IPS-18c (cell line): ENCODE measurements around the gene MRPS2.
"Not testable (repeated sequence)": the region's sequence is repeated elsewhere in the genome, so short reads cannot be mapped to it uniquely, and the experiment has no call there.

Experiments
- H3K4me3 ChIP-seq: 2 replicates; pipeline ENCODE4 v1.7.0; 2013; ENCODE audit warnings: low read depth, mild to moderate bottlenecking, low read length, moderate library complexity; ENCODE audit not compliant: insufficient read depth
- H3K9me3 ChIP-seq: one replicate; pipeline ENCODE4 v1.6.1; 2013; ENCODE audit warnings: mild to moderate bottlenecking, low read length, moderate library complexity; ENCODE audit not compliant: control insufficient read depth, insufficient read depth

Gene MRPS2

DNA sequence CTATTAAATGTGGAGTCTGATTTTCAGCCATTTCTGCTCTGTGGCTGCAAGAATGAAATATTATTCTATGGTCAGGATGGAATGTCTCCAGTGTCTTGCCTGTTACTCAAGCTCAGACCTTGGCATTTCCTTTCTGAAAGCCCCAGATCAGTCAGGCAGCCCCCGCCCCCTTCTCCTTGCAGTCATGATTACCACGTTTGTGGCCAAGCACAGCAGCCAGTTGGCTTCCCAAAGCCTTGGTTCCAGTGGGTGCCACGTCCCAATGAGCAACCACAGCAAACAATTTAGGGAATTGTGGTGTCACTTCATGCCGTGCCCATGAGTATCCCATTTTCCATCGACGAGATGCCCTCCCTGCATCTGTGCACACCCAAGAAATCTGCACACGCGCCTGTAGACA lies 35.7 kb downstream of the MRPS2 start:
- no peak overlapping the region for H3K4me3 ChIP-seq

GRCh38 chr9:135543262-135543894 lies 42.9 kb downstream of the MRPS2 start:
- not testable (repeated sequence) for H3K9me3 ChIP-seq, H3K4me3 ChIP-seq

More for the DNA sequence above, 35.7 kb downstream of the MRPS2 start:
- no peaks in the 10 kb centered on the region for H3K9me3 ChIP-seq

GRCh38 chr9:135544981-135545635 lies 44.6 kb downstream of the MRPS2 start:
- no peak overlapping the region for H3K4me3 ChIP-seq
- no peaks in the 10 kb centered on the region for H3K9me3 ChIP-seq

DNA sequence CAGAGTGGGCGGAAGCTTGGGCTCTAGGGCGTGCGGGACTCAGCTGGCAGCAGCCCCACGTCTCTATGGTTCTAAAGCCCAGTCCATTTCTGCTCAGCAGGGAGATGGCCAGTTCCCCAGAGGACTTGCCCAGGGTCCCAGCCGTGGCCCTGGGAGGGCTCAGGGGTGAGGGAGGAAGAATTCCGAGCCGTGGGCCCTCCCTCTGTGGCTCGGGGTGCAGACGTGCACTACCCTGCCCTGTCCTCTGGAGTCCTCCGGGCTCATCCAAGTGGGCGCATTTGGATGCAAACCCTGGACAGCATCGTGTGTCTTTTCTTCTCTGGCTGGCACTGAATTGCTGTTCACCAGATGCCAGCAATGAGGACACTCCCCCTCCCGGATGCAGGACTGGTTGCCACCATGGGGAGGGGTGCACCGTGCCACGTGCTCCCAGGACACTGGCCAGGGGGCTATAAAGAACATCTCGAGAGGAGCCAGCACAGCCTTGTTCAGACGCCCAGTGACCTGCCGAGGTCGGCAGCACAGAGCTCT lies 45.2 kb downstream of the MRPS2 start, which contains the start of gene OBP2A:
OBP2A (plus strand) TSS at position 481 of the 531 bp plus-strand sequence. CDS start 55 bp downstream, outside the sequence.
- not testable (repeated sequence) for H3K9me3 ChIP-seq, H3K4me3 ChIP-seq

DNA sequence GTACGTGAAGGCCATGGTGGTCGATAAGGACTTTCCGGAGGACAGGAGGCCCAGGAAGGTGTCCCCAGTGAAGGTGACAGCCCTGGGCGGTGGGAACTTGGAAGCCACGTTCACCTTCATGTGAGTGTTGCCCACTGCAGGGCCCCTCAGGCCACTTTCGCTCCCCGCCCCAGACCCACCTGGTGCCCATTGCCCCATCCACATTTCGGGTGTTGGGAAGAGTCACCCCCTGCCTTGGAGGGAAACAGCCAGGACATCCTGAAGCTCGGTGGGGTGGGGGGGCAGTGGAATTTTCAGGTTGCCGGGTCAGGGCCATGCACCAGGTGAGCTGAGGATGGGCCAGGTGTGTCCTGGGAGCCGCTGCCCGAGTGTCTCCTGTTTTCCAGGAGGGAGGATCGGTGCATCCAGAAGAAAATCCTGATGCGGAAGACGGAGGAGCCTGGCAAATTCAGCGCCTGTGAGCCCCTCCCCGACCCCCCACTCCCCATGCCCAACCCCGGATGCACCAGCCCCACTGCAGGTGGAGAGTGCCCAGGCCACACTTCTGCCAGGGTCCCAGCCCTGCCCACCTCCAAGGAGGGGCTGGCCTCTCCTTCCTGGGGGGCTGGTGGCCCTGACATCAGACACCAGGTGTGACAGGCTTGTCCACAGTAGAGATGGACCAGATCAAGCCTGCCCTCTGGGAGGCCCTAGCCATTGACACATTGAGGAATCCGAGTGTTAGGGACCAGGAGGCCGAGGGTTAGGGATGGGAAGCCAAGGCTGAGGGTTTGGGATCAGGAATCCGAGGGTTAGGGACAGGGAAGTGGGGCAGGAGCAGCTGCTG lies 46.5 kb downstream of the MRPS2 start:
- not testable (repeated sequence) for H3K9me3 ChIP-seq

DNA sequence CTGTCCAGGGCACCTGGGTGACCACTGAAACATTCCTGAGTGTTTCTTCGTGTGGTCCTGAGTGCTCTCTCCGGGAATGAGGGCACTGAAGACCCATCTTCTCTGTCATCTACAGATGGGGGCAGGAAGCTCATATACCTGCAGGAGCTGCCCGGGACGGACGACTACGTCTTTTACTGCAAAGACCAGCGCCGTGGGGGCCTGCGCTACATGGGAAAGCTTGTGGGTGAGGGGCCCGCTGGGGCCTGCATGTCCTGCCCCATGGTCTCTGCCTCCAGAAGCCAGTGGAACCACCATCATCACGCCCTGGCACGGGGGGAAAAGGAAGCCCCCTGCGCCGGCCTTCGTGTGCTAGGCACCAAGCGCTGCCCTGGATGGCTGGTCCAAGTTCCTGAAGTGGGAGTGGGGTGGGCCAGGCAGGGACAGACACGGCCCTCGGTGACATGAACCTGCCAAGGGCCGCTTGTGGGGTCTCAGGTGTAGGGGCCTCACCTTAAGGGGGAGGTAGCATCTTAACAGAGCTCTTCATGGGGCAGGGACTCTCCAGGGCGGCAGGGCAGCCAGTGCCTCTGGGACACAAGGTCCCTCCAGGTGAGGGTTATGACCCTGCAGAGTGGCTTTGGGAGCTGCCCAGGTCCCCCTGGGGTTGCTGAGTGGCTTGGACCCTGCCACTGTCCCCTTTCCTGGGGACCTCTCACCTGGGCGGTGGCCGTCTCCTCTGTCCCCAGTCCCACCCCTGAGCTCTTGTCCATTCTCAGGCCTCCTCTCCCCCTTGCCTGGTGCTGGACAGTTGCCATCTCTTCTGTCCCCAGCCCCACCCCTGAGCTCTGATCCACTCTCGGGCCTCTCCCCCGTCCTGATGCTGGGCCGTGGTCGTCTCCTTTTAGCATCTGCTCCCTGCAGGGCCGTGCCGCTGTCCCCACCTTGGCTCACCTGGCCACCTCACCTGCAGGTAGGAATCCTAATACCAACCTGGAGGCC lies 47.6 kb downstream of the MRPS2 start:
- Histone ChIP-seq H3K9me3 (no peaks in the 10 kb centered on the region), H3K4me3 (no peak overlapping the region)

More for the DNA sequence above, 46.5 kb downstream of the MRPS2 start:
- H3K4me3 ChIP-seq: not testable (repeated sequence)

- not testable (repeated sequence) for H3K9me3 ChIP-seq, H3K4me3 ChIP-seq
Measured at GRCh38 chr9:135549478-135550343, 49.2 kb downstream of the MRPS2 start.

DNA sequence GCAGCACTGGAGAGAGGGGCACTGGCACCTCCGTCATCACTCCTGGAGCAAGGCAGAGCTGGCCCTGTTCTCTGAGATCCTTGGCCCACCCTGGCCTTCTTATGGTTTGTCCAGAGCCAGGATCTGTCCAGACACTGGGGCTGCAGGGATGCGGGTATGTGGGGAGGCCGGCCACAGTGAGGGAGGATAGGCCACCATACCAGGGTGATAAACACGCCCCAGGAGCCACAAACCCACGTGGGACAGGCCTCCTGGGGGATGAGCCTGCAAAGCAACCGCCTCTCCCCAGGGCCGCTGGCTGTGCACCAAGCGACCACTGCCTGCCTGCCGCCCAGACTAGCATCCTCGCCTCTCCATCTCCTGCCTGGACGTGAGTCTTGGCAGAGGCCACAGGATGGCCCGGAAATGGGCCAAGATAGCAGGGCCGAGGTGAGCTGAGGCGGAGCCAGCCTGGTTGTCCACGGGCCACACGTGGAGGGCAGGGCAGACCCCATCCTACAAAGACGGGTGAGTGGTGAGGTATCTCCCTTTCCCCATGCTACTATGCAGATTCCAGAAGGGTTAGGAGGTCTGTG lies 49.9 kb downstream of the MRPS2 start:
- H3K4me3 ChIP-seq: no peak overlapping the region
- H3K9me3 ChIP-seq: peaks cover 3% of the 10 kb centered on the region

- Histone ChIP-seq H3K4me3 (no peak overlapping the region), H3K9me3 (peaks cover 3% of the 10 kb centered on the region)
Measured at GRCh38 chr9:135551031-135551430, 50.5 kb downstream of the MRPS2 start.

GRCh38 chr9:135551456-135551855 lies 51.0 kb downstream of the MRPS2 start:
- H3K9me3 ChIP-seq: peaks cover 3% of the 10 kb centered on the region
- no peak overlapping the region for H3K4me3 ChIP-seq

GRCh38 chr9:135552021-135552697 lies 51.7 kb downstream of the MRPS2 start:
- Histone ChIP-seq H3K4me3 (no peak overlapping the region), H3K9me3 (peaks cover 3% of the 10 kb centered on the region)

- H3K9me3 ChIP-seq: peaks cover 3% of the 10 kb centered on the region
- H3K4me3 ChIP-seq: no peak overlapping the region
Measured at GRCh38 chr9:135552698-135553171, 52.3 kb downstream of the MRPS2 start.
